Skin epidermis (tissue), 12 donors: Measurements from ENCODE around the gene GATAD2A.
A peak's percentile ranks its signal among the peaks of the same experiment; 100 is the strongest.

Source experiments
- H3K27ac ChIP-seq, 21 experiments: fragments of 200-600 bp; sonication (generic) in 11 of 21; one replicate each; pipeline ENCODE4 v1.5.0; 2020; ENCODE audit warnings: mild to moderate bottlenecking in 3 of 21, inconsistent platforms in 2 of 21, moderate library complexity in 2 of 21
- H3K4me3 ChIP-seq, 7 experiments: fragments of 200-600 bp; sonication (generic) in 2 of 7; one replicate each; pipeline ENCODE4 v1.5.0; 2020; ENCODE audit warnings: inconsistent platforms in 2 of 7, mild to moderate bottlenecking in 2 of 7, moderate library complexity in 1 of 7

GATAD2A gene

GRCh38 chr19:19534556-19535265 is 129.2 kb downstream of the GATAD2A start:
- no peak overlapping the region for H3K4me3 ChIP-seq

GRCh38 chr19:19535311-19536191 is 130.1 kb downstream of the GATAD2A start:
- H3K27ac ChIP-seq: no peak overlapping the region
- H3K4me3 ChIP-seq: no peak overlapping the region

More at GRCh38 chr19:19534556-19535265, 129.2 kb downstream of the GATAD2A start:
- H3K27ac ChIP-seq: no peak overlapping the region

GRCh38 chr19:19537075-19538048 is 131.9 kb downstream of the GATAD2A start:
- Histone ChIP-seq H3K4me3 (peak overlapping the region in 2 of 7 experiments; percentile 7 to 39), H3K27ac (peak overlapping the region in 1 of 21 experiments; percentile 36)

DNA sequence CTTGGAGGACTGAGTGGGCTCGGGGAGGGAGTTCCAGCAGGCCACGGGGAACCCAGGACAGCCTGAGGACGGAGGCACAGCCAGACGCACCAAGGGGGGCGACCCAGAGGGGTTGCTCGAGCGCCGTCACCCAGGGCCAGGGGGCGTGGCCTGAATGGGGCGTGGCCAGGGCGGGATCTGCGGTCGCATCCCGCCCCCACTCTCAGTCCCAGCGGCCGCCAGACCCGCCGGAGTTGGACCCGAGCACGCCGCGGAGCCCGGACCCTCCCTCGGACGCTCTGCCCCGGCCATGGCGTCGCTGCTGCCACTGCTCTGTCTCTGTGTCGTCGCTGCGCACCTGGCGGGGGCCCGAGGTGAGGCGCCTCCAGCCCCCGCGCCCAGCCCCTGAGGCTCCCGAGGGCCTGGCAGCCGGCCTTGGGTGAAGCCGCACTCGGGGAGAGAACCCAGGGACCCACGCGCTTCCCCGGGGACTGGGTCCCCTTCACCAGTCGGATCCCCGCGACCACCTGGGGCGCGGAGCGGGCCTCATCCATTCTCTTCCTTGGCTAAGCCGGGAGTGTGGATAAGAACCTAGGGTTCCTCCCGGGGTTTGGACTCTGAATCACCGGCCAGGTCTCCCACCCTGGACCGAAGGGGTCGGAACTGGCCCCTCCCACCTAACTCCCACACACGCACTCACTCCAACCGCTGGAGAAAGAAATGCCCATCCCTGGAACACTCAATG is 132.7 kb downstream of the GATAD2A start, which contains the start of gene CILP2:
CILP2 (plus strand) TSS at position 205 of the 724 bp plus-strand sequence; CDS start at position 290, 85 bp downstream.
- Histone ChIP-seq H3K27ac (peak within 1 kb of the TSS in 2 of 21 experiments; percentile 36 to 39), H3K4me3 (peak within 1 kb of the TSS in 4 of 7 experiments; percentile 7 to 39 (median 17))

DNA sequence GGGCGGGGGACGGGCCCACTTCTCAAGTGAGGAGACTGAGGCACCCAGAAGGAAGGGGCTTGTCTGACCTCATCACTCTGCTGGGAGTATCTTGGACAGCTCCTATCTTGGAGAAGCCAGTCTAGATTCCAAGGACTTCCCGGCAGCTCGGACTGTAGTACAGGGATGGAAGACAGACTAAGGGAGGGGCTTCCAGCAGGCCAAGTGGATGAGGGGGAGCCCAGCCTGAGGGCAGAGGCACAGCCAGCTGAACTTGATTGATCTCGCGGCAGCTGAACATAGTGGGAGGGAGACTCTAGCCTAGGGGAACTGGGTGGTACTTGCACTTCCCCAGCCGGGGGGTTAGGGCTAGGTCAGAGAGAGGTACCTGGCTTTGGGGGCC is 133.3 kb downstream of the GATAD2A start:
- H3K4me3 ChIP-seq: peak overlapping the region in 1 of 7 experiments; percentile 39
- peak overlapping the region in 1 of 21 experiments; percentile 39 for H3K27ac ChIP-seq

DNA sequence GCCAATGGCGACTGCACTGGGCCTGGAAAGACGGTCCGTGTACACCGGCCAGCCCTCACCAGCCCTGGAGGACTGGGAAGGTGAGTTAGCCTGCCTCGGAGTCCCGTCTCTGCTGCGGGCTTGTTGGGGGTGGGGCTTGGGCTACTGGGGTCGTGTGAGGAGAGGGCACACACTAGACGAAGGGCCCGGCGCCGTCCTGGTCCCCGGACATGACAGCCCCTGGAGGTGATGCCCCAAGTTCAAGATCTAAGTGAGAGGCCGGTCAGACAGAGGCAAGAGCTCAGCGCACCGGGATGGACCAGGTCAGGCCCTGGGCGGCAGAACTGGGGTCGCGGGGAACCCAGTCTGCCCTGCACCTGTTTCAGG is 134.2 kb downstream of the GATAD2A start:
- Histone ChIP-seq H3K27ac (no peak overlapping the region), H3K4me3 (no peak overlapping the region)

- Histone ChIP-seq H3K4me3 (peak overlapping the region in 4 of 7 experiments; percentile 1 to 27 (median 22)), H3K27ac (no peak overlapping the region)
Measured at GRCh38 chr19:19540064-19540714, 134.7 kb downstream of the GATAD2A start.

GRCh38 chr19:19540715-19541515 is 135.4 kb downstream of the GATAD2A start:
- Histone ChIP-seq H3K27ac (no peak overlapping the region), H3K4me3 (peak overlapping the region in 6 of 7 experiments; percentile 1 to 27 (median 20))

DNA sequence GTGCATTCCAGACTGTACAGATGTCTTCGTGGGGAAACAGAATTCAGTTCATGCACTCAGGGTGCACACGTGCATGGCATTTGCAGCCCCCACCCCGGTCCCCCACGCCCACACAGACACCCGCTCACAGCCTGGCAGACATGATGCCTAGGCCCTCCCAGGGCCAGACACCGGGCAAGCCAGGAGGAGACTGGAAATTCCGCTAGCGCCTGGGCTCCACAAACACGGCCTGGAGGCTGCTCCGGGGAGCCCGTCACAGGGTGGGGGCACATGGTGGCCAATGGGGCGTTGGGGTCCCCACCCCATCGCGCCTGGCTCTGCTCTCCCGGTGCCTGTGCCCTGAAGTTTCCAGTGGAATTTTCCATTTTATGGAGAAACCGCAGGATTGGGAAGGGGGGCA is 136.1 kb downstream of the GATAD2A start:
- Histone ChIP-seq H3K4me3 (no peak overlapping the region), H3K27ac (no peak overlapping the region)

DNA sequence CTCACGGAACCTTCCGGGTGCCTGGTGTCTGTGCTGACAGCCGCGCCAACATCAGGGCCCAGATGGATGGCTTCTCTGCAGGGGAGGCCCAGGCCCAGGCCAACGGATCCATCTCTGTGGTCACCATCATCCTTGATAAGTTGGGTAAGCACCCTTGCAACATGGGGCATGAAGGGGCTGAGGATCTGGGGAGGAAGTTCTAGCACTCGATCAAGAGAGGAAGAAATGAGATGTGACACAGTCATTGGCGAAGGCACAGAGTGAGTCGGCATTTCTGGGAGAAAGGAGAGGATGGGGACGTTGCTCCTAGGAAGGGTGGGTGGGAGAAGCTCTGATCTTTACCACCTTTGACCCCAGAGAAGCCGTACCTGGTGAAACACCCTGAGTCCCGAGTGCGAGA is 137.0 kb downstream of the GATAD2A start:
- Histone ChIP-seq H3K27ac (no peak overlapping the region), H3K4me3 (no peak overlapping the region)

- no peak overlapping the region for H3K27ac ChIP-seq
- no peak overlapping the region for H3K4me3 ChIP-seq
Measured at GRCh38 chr19:19543101-19543500, 137.6 kb downstream of the GATAD2A start.

GRCh38 chr19:19543640-19544039 is 138.2 kb downstream of the GATAD2A start:
- H3K4me3 ChIP-seq: no peak overlapping the region
- H3K27ac ChIP-seq: no peak overlapping the region

DNA sequence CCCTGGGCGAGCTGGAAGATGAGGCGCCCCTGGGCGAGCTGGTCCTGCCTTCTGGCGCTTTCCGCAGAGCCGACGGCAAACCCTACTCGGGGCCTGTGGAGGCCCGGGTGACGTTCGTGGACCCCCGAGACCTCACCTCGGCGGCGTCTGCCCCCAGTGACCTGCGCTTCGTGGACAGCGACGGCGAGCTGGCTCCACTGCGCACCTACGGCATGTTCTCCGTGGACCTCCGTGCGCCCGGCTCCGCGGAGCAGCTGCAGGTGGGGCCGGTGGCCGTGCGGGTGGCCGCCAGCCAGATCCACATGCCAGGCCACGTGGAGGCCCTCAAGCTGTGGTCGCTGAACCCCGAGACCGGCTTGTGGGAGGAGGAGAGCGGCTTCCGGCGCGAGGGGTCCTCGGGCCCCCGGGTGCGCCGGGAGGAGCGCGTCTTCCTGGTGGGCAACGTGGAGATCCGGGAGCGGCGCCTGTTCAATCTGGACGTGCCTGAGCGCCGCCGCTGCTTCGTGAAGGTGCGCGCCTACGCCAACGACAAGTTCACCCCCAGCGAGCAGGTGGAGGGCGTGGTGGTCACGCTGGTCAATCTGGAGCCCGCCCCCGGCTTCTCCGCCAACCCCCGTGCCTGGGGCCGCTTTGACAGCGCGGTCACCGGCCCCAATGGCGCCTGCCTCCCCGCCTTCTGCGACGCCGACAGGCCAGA is 138.9 kb downstream of the GATAD2A start:
- H3K4me3 ChIP-seq: no peak overlapping the region
- no peak overlapping the region for H3K27ac ChIP-seq

DNA sequence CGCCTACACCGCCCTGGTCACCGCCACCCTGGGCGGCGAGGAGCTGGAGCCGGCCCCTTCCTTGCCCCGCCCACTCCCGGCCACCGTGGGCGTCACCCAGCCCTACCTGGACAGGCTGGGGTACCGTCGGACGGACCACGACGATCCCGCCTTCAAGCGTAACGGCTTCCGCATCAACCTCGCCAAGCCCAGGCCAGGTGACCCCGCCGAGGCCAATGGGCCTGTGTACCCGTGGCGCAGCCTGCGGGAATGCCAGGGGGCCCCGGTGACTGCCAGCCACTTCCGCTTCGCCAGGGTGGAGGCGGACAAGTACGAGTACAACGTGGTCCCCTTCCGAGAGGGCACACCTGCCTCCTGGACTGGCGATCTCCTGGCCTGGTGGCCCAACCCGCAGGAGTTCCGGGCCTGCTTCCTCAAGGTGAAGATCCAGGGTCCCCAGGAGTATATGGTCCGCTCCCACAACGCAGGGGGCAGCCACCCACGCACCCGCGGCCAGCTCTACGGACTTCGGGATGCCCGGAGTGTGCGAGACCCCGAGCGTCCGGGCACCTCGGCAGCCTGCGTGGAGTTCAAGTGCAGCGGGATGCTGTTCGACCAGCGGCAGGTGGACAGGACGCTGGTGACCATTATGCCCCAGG is 139.6 kb downstream of the GATAD2A start:
- Histone ChIP-seq H3K4me3 (no peak overlapping the region), H3K27ac (no peak overlapping the region)

DNA sequence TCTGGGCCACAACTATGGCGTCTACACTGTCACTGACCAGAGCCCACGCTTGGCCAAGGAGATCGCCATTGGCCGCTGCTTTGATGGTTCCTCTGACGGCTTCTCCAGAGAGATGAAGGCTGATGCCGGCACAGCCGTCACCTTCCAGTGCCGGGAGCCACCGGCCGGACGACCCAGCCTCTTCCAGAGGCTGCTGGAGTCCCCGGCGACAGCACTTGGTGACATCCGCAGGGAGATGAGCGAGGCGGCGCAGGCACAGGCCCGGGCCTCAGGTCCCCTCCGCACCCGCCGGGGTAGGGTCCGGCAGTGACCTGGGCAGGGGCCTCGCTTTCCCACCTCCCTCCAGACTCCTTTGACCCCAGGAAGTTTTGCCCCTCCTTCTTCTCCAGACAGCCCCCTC is 140.2 kb downstream of the GATAD2A start:
- no peak overlapping the region for H3K4me3 ChIP-seq

GRCh38 chr19:19546751-19547162 is 141.3 kb downstream of the GATAD2A start:
- no peak overlapping the region for H3K27ac ChIP-seq

More for the DNA sequence above, 140.2 kb downstream of the GATAD2A start:
- no peak overlapping the region for H3K27ac ChIP-seq

More at GRCh38 chr19:19546751-19547162, 141.3 kb downstream of the GATAD2A start:
- H3K4me3 ChIP-seq: no peak overlapping the region
